GM12872 (cell line): Measurements from ENCODE around the gene BRD3OS.

Experiments used
- CTCF ChIP-seq: IDR thresholded peaks from 3 replicates; pipeline ENCODE4 v1.5.1; 2011; ENCODE audit warnings: low read depth, mild to moderate bottlenecking, low read length, moderate library complexity; ENCODE audit not compliant: insufficient read depth

The BRD3OS gene

GRCh38 chr9:133986061-133986460 is 39.2 kb upstream of the BRD3OS start:
- no peak for TF ChIP-seq CTCF

- no peak for TF ChIP-seq CTCF
Observed at GRCh38 chr9:133986774-133987445, 38.4 kb upstream of the BRD3OS start.

GRCh38 chr9:133987446-133987788 is 37.9 kb upstream of the BRD3OS start:
- TF ChIP-seq CTCF: no peak

GRCh38 chr9:133987946-133988665 is 37.2 kb upstream of the BRD3OS start:
- no peak for TF ChIP-seq CTCF

GRCh38 chr9:133989625-133990365 is 35.5 kb upstream of the BRD3OS start:
- no peak for TF ChIP-seq CTCF

GRCh38 chr9:133990366-133991213 is 34.7 kb upstream of the BRD3OS start:
- TF ChIP-seq CTCF: no peak

- no peak for TF ChIP-seq CTCF
Observed at GRCh38 chr9:133991214-133991921, 33.9 kb upstream of the BRD3OS start.
